GM19455 (cell line): Measurements from ENCODE around the gene PLPP3.

Experiments used
- ATAC-seq: cut with Tn5 transposase; IDR thresholded peaks from one replicate; pipeline ENCODE4 v1.9.1; 2021; ENCODE audit not compliant: unreplicated experiment

The PLPP3 gene

DNA sequence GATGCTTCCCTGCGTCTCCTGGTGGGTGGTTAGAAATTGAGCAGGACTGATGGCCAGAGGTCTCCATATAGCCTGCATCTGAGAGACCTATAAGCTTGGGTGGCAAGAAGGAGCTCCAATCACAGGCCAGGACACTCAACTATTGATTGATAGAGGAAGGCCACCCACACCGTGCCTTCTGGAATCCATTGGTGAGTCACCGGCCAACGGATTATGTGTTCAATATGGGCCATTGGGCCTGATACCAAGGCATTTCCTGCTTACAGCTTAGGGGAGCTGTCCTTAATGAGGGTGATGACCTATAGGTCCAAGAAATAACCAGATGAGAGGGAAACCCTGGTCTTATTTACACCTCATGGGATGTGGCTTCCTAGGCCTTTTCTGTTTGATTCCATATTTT, 115.1 kb downstream of the PLPP3 start:
- ATAC-seq = no peak

DNA sequence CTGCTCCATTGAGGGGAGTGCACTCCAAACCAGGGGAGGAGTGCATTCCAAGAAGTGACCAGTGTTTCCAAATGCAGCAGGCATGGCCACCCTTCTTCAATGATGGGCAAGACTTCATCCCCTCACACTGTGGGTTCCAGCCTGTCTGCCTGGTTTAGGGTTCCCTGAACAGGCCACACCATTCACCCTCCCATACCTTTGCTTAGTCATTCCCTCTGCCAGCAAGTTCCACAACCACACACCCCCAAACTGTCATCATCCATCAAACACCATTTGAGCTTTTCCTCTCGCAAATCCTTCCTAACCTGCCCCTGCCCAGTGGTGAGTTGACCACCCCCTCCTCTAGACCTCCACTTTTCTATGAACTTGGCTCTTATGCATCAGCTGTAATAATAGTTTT, 116.0 kb downstream of the PLPP3 start:
- ATAC-seq = no peak

DNA sequence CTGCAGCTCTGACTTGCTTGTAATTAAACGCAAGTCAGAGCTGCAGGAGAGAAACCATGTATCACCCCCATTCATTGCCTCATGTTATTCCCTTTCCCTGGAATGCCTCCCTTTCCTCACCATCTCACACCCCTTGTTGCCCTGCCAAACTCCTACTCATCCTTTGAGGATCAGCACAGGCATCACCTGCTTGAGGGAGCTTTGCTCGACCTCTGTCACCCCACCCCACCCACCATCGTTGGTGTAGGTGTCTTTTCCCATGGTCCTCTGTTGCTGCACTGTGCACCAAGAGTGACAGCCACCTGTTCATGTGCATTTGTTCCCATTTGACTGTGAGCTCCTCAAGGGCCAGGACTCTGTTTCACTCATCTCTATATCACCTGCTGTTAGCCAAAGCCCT, 117.2 kb downstream of the PLPP3 start:
- no peak for ATAC-seq

DNA sequence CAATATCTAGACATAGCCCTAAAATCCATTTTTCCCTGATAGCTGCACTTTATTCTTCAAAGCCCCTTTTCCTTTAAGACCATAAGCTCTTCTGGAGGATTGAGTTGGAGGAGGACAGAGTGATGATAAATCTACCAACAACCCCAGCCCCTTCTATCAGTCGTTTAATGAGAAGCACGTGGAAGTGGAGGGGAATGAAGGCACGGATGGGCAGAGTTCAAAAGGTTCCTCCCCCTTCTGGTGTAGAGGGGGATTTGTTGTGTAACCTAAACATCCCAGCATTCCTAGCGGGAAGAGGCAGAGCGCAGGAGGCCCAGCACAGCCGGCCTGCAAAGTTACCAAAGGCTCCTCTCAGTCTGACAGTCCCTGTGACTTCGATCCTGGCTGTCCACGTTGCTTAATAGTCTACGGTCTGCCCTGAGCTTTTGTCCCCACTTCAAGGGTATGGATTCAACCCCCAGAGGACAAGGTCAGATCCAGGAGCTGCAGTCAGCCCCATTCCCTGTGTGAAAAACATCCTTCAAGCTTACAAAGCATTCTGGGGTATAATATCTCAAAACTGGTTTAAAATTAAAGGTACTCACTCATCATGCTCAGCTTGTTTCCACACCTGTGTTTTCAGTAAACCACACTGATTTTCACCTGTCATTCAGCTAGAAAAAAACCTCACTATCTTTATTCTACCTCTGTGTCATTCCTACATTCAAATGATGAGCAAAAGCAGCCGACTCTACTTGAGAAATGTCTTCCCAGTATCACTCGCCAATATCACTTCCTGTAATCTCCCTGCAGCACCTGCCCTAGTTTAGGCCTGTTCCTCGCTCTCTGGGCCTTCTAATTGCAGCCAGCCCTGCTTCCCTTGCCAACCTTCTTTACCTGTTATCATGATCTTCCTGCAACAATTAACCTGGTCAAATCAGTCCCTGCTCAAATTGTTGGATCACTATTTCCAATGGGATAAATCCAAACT, 117.9 kb downstream of the PLPP3 start:
- no peak for ATAC-seq

DNA sequence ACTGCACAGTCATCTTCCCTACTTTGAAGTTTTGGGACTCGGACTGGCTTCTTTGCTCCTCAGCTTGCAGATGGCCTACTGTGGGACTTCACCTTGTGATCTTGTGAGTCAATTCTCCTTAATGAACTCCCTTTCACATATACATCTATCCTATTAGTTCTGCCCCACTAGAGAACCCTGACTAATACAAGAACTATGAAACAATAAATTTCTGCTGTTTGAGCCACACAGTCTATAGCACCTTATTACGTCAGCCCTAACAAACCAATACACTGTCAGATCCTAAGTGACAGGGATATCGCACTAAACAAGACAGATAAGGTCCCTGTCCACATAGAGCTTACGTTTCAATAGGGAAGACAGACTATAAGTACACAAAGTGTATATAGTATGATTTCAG, 120.1 kb downstream of the PLPP3 start:
- ATAC-seq = no peak

DNA sequence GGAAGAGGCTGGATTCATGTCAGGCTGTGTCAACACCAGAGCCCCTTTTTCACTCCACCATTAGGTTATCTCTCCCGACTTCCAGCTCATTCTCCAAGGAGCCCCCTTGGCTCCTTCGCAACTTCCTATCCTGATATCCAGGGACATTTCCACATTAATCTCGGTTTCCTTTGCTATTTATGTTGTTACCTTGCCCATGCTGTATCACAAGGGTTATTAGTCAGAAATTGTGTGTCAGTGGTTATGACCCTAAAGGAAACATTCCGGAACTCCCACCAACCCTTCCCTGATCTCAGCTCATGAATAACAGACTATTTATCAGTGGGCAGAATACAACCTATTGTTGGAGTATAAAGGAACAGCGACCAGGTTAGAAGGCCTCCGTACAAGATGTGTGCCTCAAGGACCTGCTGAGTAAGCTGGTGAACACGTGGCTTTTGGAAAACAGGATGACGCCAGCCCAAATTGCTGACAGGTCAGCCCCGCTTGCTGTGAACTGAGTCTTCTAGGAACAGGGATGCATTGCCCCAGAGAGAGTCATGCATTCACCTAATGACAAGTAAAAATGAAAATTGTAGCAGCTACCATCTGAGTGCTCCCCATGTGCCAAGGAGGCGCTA, 121.5 kb downstream of the PLPP3 start:
- ATAC-seq = no peak

DNA sequence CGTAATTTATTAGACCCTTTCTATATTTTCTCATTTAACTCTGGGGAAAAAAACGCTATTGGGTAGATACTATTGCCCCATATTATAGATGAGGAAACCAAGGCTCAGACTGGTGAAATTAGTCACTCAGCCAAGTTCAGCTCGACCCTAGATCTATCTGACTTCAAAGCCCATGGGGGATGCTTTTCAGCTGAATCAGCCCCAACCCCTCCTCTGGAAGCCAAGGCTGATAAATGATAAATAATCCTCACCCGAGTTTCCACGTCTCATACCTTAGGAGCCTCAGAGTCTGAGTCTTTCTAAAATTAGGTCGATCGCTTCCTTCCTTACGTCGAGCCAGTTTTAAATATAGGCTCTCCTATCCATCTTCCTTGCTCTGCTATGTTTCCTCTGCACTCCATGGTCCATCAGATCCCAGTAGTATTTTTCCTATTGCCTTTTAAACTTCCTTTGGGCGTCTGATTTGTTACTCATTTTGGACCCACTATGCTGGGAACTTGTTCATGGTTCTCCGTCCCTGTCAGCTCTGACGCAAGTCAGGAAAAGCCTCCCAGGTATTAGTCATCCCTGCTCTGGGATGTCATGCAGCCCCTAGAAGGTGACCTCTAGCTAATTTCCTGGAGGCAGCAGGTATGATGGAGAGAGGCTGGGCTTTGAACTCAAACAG, 122.8 kb downstream of the PLPP3 start:
- ATAC-seq = no peak

DNA sequence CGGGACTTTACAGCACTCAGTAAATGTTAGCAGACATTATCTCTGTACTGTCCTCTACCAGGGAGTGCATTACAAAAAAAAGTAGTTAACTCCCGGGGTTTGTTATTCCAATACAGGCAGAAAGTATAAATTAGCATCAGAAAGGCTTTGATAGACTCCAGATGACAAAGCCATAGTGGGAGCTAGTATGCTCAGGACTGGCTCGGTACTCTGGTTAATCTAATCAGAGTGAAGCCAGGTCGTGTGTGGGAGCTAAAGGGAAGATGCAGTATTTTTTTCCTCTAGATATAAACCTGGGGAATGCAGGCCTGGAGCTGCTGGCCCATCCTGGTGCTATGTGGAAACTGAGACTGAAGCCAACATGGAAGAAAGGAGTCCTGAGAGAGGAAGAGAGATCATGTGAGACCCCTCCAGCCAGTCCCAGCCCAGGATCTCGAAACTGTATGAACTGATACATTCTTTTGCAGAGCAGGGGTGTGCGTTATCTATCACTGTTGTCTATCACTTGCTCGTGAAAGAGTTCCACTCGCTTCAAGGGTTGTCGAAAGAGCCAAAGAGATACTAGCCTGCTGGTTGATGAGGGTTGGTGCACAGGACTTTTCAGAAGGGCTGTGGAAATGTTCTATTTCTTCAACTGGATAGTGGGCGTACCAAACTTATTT, 125.8 kb downstream of the PLPP3 start:
- ATAC-seq = no peak

DNA sequence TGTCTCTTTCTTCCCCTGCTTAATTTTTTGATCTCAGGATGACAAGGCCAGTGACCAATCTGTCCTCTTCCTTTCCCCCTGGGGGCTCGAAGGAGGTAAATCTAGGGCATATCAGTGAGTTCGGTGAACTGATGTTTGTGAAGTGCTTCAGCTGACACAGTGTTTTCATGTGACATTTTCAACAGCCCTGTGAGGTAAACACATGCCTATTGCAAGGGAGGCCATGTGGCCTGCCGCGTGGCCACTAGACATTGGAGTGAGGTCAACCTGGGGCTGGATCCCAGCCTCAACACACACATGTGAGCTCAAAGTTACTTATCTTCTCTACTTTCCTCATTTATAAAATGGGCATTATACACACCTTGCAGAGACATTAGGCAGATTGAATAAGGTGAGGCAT, 126.3 kb downstream of the PLPP3 start:
- no peak for ATAC-seq

DNA sequence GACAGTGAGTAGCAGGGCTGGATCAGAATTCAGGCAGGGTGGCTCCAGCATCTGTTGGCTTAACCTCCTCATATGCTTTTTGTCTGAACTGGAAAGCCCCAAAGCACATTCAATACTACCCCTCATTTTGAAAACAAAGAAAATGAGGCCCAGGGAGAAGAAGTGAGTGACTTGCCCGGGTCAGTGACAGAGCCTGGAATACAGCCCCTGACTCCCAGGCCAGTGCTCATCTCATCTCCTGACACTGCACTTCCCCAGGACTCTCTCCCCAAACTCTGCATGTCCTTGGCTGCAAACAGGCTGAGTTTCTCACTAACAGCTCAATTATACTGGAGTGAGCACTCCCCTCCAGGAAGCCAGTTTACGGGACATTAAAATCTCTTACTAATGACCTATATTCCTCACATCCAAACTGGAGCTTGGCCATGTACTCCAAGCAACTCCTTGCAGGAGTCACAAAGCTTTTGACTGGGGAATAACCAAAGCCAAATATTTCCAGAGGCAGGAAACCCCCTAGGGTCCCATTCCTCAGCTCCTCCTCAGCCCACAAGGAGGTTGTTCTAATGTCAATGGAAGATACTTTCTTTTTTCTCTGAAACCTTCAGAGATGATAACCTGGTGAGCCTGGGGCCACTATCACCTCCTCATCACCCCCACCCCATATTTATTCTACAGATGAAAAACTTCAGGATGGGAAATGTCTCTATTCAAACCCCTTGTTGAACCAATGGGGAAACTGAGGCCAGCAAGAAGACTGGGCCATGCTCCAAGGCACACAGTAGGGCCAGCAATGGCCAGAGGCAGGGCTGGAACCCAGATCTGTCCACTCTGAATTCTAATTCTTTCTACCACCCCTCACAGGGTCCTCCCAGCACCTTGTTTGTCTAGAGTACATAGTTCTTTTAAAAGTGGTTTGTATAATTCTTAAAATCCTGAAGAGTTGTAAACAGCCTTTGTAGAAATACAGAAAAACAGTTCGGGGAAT, 127.0 kb downstream of the PLPP3 start:
- no peak for ATAC-seq

DNA sequence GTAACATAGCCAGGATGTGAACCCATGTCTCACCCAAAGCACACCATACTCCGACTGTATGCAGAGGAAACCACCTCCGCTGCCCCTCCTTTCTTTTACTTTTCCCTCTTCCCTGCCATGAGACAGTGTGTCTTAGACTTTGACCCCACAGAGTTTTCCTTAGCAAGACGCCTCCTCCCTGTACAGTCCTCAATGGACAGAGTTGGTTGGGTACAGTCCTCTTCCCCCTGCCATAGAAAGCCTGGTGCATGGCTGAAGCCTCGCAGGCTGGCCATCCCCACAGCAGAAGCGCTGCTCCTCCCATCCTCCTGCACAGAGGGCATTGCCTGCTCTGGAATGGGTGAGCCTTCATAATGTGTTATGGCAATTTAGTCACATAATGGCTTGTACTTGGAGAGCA, 127.9 kb downstream of the PLPP3 start:
- no peak for ATAC-seq

DNA sequence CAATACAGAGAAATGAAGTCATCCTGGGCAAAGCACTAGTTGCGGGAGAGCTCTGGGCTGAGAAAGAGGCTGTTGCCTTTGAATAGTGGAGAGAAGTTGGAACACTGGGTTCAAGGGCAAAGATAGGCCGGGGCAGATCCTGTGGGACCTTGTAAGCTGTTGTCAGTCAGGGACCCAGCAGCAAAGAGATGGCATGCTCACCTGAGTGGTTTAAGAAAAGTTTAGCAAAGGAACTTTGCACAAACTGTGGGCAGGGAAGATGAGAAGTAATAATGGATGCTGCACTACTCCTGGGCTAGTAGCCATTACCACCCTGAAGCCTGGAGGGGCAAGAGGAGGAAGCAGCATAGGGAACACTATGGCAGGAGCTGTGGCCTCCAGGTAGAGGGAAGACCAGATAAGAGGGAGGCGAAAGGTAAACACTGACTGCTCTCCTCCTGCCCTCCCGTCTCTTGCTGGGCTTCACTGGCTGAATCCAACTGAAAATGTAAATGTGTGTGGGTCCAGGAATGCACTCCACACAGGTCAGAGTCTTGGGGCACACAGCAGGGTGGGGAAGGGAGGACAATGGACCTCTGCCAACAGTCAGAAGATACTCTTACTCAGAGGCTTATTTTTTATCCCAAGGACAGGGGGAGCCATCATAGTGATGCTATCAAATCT, 129.2 kb downstream of the PLPP3 start:
- no peak for ATAC-seq

DNA sequence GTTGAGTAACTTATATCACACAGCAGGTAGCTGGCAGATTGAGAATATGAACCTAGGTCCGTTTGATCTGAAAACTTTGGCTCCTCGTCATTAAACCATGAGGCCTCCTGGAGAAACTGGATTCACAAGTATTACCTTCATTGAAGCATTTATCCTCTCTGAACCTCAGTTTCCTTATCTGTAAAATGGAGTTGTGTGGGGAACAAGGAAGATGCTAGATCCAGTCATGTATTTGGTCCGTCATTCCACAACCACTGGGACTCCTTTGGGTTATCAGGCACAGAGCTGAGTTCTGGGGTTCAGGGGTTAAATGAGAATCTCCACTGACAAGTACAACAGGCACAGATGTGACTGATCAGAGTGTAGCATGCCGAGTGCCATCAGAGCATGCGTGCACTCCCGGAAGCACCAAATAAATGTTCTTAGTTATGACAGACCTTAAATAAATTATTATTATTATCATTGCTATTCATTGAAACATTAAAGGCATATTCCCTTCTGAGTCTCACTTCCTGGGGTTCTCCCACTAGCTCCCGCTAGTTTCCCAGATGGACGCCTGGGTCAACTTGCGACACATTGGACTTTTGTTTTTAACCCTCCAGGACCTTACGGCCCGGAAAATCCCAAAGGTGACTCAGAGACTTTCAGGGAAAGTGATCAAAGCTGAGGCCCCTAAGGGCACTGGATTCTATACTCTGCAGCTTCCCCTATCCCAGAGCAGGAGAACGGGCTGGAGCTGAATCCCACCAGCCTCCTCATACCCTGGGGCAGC, 130.6 kb downstream of the PLPP3 start:
- ATAC-seq = no peak

DNA sequence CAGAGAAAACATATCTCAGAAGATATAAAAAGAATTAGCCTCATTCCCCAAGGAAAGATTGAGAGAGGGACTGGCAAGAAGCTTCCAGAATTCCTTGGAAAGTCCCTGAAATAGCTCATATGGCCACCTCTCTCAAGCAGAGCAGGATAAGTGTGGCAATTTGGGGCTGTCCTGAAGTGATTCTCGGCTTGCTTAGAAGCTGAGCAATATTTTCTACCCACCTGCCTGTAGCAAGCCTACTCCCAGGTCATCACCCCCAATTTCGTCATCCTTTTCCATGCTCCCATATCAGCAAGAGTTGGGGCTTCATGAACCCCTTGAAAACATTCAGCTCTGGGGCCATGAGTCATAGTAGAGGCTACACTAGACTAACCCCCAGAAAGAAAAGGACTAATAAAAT, 131.5 kb downstream of the PLPP3 start:
- ATAC-seq = no peak

DNA sequence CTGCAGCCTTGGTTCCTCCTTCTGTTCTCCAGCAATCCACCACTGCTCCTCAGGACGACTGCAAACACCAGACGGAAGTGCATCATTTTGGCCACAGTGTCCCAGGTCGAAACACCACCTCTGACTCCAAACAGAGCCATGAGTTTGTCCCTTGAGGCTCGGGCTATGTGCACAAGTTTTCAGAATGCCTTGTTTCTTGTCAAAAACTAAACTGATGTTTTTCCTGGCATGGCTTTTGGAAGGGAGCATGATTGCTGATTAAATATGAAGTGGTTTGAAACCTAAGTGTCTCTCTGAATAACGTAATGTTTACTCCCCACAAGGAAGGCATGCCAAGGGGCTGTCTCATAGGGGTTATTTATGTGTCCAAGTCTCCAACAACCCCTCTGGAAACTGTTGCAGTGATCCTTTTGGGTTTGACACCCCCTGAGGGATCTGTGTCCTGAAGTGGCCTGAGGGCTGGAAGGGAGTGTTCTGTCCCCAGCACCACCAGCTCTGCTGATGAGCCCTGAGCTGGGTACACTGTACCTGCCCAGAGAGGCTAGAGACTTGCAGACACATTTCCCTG, 132.7 kb downstream of the PLPP3 start:
- ATAC-seq = no peak

DNA sequence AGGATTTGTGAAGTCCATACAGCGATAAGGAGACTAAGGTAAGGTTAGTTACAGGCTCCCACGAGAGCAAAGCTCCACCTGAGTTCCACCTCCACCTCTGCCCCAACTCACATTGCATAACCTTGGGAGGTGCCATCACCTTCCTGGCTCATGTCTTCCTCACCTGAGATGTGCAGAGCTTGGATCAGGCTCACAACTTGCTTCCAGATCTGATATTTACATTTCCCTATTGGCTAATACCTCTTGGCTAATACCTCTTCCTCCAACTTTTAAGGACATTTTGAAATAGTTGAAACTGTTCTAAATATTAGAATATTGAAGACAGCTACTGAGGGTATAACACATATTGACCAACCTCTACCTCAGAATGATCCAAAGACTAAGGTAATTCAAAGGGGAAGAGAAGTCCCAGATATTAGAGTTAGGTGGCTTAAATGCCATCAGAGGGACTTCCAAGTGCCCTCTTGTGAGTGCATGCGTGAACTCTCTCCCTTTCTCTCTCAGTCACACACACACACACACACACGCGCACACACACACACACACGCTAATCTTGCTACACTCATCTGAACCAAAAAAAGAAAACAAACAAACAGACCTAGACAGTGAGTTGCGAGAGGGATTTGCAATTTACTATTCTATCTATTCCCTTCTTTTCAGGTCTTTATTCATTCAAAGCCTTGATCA, 134.3 kb downstream of the PLPP3 start:
- no peak for ATAC-seq
